EL (cell line): ENCODE data around the gene VPS16.

ENCODE experiments used
- DNase-seq: peaks from one replicate; pipeline ENCODE4 v3.0.0-alpha.2; 2016

Gene VPS16

DNA sequence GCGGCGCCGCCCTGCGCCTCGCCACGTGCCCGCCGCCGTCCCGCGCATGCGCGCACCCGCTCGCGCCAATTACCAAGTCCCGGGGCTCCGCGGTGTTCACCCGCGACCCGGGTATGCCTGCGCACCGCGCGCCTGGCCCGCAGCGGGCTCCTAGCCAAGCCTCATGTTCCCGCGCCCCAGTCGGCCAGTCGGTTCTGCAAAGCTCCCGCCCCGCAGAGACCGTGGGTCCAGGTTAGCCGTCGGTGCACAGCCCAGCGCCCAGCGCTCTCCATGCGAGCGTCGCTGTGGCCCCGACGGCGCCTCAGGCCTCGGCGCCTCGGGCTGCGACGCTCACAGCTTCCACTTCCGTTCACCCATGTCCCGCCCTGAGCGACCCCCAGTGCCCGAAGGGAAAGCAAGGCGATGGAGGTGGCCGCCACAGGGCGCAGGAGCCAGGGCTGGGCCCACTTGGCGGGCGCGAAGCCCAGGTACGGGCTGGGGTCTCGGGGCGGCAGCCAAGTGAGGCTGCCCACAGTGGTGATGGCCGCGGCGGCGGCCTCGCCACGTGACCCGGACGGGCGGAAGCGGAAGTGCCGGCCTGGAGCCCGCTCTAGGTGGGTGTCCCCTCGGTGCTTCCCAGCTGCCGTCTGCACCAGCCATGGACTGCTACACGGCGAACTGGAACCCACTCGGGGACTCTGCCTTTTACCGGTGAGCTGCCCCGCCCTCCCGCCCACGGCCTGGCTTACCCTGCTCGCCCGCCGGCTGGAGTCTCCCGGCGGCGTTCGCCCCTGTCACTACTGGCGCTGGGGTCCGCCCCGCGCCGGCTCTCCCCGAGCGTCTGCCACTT is at the start of gene VPS16, which contains the start of gene PCED1A:
TSS of gene VPS16 (plus strand) at position 608 of the 829 bp plus-strand sequence. CDS start at position 638, 30 bp downstream.
TSS of gene PCED1A (minus strand) at position 518 of the 829 bp plus-strand sequence. CDS start 743 bp downstream, outside the sequence.
- peak; percentile 87 for DNase-seq

GRCh38 chr20:2793471-2793870 is 47.1 kb upstream of the VPS16 start:
- no peak for DNase-seq

GRCh38 chr20:2794202-2794748 is 46.3 kb upstream of the VPS16 start:
- no peak for DNase-seq

- DNase-seq: no peak
These were observed 45.6 kb upstream of the VPS16 start for GRCh38 chr20:2794866-2795447.

DNA sequence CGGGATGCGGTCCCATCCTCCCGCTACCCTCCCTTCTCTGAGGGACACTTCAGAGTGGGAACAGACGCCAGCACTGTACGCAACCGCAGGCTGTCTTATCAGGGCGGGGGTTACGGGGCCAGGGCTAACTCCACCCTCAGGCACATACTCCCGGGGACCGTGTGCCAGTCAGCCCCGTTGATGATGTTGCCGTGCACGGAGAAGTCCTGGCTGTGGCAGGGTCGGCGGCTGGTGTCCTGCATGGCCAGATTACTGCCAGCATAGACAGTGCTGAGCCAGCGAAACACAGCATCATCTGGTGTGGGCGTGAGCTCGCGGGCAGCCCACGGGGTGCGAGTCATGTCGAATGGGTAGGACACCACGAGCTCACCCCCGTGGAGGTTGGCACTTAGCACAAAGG is 45.1 kb upstream of the VPS16 start:
- no peak for DNase-seq

DNA sequence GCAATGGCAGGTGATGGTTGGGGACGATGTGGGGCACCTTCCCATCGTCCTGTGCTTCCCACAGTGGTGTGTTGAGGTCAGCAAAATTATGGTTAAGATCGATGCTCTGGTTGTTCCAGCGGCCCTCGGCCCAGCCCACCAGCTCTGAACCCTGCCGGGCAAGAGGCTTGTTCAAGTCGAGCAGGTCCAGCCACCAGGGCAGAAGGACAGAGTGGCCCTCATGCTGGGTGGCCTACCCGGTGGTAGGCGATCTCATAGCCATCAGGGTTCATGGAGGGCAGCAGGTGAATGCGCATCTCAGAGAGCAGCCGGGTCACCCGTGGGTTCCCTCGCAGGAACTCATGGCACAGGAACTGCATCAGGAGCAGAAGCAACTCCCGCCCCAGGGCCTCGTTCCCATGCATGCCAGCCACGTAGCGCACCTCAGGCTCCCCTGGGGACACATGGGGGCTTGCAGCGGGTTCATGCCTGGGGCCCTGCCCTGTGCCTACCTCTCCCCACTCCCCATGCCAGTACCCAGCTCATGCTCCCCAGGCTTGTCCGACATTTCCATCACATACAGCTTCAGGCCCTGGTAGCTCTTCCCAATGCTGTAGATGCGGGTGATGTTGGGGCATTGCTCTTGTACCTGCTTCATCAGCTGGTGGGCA is 44.4 kb upstream of the VPS16 start:
- no peak for DNase-seq

- no peak for DNase-seq
These were observed 43.2 kb upstream of the VPS16 start for GRCh38 chr20:2797136-2797983.

DNA sequence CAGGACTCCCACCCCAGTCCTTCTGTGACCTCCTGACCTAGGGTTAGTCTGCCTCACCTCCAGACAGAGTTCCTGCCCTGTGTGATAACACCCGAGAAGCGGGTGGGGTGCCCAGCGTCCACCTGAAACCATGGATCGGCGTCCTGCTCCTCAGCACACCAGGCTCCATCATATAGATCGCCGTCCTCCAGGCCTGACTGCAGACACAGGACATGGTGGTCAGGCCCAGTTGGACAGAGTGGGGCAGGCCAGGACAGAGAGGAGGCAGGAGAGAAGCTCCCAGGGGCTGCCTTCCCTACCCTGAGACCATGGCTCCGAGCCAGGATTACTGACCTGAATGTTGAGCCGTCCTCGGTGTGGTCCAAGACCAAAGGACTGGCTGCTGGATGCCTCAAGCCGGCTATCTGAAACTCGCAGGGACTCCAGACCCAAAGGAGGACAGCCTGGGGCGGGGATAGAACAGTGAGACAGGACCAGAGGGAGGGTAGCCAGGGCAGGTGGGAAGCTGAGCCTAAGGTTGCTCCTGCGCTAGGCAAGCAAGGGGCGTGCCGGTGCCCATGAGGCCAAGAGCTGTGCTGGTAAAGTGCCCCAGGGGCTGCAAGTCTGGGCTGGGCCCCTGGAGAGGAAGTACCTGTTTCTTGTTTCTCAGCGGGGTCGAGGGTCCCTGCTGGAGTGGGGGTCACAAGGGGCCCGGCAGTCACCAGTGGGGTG is 42.3 kb upstream of the VPS16 start:
- no peak for DNase-seq

DNA sequence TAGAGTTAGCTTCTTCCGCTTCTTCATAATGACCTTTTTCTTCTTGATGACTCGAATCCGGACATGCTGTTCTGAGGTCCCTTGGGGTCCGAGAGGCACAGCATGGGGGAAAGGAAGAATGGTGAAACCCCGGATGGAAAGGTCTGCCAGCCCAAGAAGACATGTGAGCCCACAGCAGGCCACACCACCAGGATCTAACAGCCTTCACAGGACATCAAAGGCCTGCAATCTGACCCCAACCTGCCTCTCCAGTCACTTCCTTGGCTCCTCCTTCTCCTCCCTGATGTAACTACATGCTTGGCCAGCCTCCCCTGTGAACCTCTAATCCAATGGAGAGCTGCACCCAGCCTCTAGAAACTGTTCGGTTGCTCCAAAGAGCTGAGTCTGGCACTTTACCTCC is 41.7 kb upstream of the VPS16 start:
- no peak for DNase-seq

GRCh38 chr20:2799271-2799670 is 41.3 kb upstream of the VPS16 start:
- DNase-seq: no peak

- no peak for DNase-seq
These were observed 40.6 kb upstream of the VPS16 start for GRCh38 chr20:2799688-2800520.

- DNase-seq: no peak
These were observed 39.8 kb upstream of the VPS16 start, which contains the start of gene CPXM1 for GRCh38 chr20:2800521-2801285. CPXM1 (minus strand) TSS chr20:2800627; CDS start chr20:2800572, 55 bp downstream.

GRCh38 chr20:2801286-2801728 is 39.2 kb upstream of the VPS16 start:
- no peak for DNase-seq

- no peak for DNase-seq
These were observed 36.3 kb upstream of the VPS16 start for GRCh38 chr20:2804041-2804828.

DNA sequence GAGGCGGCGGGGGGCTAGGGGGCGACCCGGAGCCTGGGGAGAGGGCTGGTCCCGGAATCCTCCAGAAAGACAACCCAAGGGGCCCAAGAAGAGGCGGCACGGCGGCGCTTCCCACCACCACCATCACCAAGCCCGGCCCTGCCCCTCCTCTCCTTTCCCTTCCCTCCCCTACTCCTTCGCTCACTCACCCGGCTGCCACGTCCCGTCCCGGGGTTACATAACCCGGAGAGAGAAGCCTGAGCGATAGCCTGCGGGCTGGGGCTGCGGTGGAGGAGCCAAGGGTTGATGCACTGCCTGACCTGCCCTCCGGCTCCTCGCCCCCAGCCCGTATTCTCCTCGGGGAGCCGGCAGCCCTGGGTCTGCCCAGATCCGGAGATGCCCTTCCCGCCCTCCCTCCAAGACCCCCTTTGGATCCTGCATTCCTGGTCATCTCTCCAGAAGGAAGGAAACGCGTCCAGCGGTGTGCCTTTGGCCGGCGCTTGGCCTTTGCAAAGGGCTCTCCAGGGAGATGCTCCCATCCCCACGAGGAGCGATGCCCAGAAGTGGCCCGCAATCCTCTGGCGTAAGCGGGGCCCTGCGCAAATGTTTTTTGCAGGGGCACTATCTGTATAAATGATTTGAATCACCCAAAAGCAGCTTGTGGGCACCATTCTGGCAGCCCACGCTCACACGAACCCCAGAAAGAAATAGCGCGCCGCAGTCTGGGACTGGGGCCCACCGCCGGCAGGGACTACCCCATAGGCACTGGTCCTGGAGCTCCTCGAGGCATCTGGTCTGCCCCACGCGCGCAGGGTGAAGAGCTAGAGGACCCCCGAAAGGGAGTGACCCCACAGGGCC is 35.5 kb upstream of the VPS16 start:
- DNase-seq: no peak

DNA sequence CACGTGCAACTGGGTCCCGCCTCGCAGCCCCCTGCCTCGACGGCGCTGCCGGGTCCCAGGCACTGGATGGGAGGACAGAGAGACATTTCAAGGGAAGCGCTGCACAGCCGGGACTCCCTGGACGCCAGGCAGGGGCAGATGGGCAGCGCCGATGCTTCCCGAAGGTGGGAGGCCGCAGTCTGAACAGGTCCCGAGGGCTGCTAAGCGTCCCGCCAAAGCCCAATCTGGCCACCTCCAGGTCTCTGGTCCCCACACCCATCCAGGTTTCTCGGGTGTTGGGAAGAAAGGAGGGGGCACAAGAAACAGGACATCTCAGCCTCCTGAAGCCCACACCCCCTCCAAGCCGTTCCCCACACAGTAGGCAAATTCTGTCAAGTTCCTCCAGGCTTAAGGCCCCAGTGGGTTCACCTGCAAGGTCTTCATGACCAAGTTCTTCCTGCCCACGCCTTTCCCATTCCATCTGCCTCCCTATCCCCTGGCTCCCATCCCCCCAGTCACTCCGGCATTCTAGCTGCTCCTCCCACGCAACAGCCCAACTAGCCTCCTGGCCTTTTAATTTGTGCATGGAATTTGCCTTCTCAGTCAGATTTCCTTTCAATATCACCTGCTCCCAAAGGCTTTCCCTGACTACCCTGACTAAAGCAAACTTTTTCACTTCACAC is 34.7 kb upstream of the VPS16 start:
- no peak for DNase-seq

DNA sequence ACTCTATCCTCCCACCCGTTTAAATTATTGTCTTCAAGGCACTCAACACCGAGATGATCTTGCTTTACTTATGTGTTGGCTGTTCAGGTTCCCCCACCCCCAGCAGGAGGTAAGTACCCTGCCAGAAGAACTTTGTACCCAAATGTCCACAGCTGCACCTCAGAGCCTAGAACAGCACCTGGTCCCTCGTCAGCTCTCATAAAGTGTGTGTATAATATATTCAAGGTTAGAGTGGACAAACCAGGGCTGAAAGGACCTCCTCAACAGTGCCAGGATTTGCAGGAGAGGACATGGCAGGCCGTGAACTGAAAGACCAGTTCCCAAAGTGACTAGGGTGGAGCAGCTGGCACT is 34.2 kb upstream of the VPS16 start:
- DNase-seq: no peak

GRCh38 chr20:2807019-2807418 is 33.5 kb upstream of the VPS16 start:
- DNase-seq: no peak
